ENCODE data around the gene MFAP1.
"Not testable (repeated sequence)": the region's sequence is repeated elsewhere in the genome, so short reads cannot be mapped to it uniquely, and the experiment has no call there.

The MFAP1 gene, protein sequence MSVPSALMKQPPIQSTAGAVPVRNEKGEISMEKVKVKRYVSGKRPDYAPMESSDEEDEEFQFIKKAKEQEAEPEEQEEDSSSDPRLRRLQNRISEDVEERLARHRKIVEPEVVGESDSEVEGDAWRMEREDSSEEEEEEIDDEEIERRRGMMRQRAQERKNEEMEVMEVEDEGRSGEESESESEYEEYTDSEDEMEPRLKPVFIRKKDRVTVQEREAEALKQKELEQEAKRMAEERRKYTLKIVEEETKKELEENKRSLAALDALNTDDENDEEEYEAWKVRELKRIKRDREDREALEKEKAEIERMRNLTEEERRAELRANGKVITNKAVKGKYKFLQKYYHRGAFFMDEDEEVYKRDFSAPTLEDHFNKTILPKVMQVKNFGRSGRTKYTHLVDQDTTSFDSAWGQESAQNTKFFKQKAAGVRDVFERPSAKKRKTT

DNA sequence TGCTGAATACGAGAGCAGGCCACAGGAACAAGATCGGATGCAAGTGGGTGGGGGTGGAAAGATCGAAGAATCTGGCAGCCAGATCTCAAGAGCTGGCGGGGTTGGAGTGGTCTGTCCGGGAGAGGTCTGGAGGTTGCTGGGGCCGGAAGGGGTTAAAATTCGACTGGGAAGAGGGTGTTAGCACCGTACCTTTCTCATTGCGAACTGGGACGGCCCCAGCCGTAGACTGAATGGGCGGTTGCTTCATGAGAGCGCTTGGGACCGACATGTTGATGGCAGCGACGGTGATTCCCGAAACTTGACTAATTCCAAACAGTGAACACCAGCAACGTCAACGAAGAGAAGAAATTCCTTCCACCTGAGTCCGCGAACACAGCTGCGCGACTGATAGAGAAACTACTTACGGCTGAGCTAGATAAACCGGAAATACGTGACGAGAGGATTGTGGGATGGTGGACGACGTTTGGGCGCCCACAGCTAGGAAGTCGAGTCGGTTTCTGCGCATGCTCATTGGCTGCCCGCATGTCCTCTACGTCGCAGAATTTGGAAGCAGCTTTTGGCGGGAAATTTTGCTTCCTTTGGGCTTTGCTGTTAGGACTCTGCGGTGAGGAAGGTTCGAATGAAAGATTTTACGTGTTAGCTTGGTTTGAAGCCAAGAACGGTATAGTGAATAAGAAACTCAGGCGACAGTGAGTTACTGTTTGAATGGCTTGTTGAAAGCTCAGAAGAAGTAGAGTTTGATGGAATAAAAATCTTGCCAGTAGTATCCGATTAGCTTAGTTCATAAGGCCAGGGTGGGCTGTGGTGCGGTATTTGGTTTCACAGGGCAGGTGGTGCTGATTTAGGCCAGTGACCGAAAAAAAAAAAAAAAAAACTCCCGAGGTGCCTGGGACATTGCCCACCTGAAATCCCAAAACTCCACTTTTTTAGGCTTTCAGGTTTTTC is at the start of gene MFAP1:
TSS of gene MFAP1 (minus strand) at position 389 of the 945 bp plus-strand sequence. CDS start at position 268, 121 bp downstream.
- H3K4me3 ChIP-seq (ENCODE audit: low read depth, low read length) = peak within 1 kb of the TSS; percentile 97
- DNase-seq (ENCODE audit: low read depth) = peak; percentile 87

DNA sequence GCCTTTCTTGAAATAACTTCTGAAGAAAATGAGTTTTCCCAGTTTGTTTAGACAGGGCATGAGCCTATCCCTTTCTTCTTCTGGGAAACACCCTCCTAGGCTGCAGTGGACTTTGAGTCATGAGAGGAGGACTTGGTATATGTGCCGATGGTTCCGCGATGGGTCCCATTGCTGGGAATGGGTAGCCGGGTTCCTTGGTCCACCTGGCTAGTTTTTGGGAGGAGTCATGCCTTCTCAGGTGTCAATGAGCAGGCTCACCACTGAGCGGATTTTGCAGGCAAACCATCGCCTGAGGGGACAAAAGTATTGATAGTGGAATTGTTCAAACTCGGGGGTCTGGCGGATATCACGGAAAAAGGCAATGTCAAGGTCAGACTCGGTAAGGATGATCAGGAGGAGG is 49.2 kb upstream of the MFAP1 start:
- H3K4me3 ChIP-seq (ENCODE audit: low read depth, low read length) = no peak overlapping the region
- no peak for DNase-seq (ENCODE audit: low read depth)

DNA sequence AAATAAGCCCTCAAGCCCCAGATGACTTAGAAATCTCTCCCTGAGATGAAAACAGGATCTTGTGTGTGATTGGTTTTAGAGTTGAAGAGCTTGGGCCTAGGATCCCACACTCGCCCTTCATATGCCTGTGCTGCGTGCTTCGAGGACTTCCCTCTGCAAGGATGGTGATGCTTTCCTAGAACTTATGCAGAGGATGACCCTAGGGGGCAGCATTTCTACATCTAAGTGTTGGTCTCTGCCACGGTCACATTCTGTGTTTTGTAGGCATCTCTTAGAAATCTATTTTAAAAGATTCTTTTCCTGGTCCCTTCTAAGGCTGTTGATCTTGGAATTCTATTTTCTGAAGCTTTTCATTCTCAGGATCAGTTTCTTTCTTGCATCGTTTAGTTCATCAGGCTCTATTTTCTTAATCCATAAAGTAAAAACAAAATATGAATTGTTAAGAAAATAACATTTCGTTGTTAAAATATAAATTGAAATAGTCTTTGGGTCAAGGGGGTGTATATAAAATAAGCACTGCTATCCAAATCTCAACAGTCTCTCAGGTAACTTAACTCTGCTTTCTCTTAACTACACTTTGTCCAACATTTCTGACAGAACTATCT is 48.0 kb upstream of the MFAP1 start:
- peak; percentile 43 for DNase-seq (ENCODE audit: low read depth)
- no peak overlapping the region for H3K4me3 ChIP-seq (ENCODE audit: low read depth, low read length)

DNA sequence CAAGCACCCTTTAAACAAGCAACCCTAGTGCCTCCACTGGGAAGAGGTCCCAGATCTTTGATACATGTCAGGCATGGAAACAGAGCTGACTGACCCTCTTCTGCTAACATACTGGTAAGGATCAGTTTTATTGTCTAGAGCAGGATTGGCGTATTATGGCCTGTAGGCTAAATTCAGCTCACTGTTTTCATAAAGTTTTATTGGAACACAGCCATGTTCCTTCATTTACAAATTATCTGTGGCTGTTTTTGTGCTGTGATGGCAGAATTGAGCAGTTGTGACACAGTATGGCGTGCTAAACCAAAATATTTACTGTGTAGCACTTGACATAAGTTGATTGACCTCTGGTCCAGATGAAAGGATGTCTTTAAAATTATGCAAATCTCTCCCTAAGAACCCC is 47.3 kb upstream of the MFAP1 start:
- H3K4me3 ChIP-seq (ENCODE audit: low read depth, low read length) = no peak overlapping the region
- no peak for DNase-seq (ENCODE audit: low read depth)

DNA sequence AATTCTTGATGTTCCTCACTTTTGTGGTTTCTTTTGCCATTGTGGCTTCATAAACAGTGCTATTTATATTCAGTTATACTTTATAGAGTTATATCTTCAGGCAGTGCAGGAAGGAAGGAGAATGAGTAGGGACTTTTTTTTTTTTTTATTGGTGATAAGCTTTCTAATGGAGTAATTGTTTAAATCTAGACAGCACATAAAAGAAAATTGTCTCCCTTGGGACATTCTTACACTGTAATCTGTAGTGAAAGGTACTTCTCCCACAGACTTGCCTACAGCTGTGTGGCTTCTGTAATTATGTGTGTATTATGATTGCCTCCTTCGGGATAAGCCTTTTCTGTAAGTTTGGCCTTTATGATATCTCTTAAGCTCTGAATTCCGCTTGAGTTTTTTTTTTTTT is 43.9 kb upstream of the MFAP1 start:
- H3K4me3 ChIP-seq (ENCODE audit: low read depth, low read length) = no peak overlapping the region
- DNase-seq (ENCODE audit: low read depth) = no peak

DNA sequence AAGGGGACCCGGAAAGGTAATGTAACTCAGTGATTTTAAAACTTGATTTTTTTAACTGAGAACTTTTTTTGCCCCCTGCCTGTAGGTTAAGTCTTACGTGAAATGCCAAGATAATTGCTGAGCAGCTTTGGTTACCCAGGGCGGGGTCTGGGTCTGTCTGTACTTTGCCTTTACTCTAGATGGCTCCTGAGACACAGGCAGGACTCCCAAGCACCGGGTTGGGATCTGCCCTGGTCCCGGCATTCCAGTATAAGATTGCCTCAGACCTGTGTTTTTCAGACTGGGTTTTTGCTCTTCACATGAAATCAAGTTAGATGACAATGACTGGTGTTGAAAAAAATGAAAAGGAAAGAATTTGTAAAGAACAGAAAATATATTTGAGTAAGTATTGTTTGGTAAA is 42.6 kb upstream of the MFAP1 start:
- H3K4me3 ChIP-seq (ENCODE audit: low read depth, low read length) = no peak overlapping the region
- no peak for DNase-seq (ENCODE audit: low read depth)

DNA sequence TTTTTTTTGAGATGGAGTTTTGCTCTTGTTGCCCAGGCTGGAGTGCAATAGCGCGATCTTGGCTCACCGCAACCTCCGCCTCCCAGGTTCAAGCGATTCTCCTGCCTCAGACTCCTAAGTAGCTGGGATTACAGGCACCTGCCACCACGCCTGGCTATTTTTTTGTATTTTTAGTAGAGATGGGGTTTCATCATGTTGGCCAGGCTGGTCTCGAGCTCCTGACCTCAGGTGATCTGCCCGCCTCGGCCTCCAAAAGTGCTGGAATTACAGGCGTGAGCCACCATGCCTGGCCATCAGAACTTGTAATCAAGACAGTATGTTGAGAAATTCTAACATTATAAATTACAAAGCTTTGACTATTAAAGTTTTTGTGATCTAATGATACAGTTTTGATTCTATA is 42.1 kb upstream of the MFAP1 start:
- not testable (repeated sequence) for DNase-seq (ENCODE audit: low read depth); H3K4me3 ChIP-seq (ENCODE audit: low read depth, low read length)

DNA sequence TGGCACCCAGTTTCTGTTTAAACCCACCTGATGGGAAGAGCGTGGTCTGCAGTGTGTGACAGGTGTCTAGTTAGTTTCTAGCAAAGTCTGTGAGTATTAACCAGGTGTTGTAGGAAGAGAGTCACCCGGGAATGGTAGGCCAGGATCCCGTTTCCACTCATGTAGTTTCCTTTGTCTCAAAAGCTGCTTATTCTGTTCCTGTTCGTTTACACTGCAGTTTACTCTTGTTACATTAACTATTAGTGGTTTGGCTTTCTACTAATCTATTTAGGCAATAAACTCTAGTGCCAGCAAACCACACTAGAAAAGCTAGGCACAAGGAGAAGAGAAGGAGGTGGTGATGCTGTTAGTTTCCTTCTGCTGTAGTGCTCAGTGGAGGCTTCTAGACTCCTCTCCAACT is 35.1 kb upstream of the MFAP1 start:
- no peak overlapping the region for H3K4me3 ChIP-seq (ENCODE audit: low read depth, low read length)
- DNase-seq (ENCODE audit: low read depth) = no peak

DNA sequence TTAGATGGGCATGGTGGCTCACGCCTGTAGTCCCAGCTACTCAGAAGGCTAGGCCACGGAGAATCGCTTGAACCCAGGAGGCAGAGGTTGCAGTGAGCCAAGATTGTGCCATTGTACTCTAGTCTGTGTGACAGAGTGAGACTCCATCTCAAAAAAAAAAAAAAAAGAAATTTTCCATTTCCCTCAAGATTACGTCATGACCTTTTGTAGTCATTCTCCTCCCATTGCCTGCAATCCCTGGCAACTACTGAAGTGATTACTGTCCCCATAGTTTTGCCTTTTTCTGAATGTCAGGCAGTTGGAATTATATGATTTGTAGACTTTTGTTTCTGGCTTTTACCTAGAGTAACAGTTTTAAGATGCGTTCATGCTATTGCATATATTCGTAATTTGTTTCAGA is 30.3 kb upstream of the MFAP1 start:
- H3K4me3 ChIP-seq (ENCODE audit: low read depth, low read length) = no peak overlapping the region
- peak; percentile 9 for DNase-seq (ENCODE audit: low read depth)

DNA sequence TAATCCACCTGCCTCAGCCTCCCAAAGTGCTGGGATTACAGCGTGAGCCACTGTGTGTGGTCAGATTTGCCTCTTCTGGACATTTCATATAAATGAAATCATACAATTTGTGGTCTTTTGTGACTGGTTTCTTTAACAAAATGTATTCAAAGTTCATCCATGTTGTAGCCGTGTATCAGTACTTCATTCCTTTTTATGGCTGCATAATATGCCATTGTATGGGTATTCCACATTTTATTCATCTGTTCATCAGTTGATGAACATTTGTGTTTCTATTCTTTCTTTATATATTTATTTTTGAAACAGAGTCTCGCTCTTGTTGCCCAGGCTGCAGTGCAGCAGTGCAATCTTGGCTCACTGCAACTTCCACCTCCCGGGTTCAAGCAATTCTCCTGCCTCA is 28.1 kb upstream of the MFAP1 start:
- no peak for DNase-seq (ENCODE audit: low read depth)
- no peak overlapping the region for H3K4me3 ChIP-seq (ENCODE audit: low read depth, low read length)

DNA sequence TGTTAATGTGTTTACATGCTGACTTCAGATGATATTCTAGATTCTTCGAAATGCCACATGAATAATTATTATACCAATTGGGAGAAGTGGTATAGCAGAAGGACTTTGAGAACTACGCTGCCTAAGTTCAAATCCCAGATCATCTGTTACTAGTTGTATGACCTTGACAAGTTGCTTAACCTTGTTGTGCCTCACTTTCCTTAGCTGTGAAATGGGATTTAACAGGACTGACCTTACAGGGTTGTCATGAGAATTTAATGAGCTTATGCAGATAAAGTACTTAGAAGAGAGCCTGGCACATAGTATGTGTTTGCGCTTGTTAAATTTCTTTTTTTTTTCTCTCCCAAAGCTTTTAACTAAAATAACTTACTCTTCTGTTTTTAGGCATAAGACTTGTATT is 26.8 kb upstream of the MFAP1 start:
- no peak for DNase-seq (ENCODE audit: low read depth)
- no peak overlapping the region for H3K4me3 ChIP-seq (ENCODE audit: low read depth, low read length)

DNA sequence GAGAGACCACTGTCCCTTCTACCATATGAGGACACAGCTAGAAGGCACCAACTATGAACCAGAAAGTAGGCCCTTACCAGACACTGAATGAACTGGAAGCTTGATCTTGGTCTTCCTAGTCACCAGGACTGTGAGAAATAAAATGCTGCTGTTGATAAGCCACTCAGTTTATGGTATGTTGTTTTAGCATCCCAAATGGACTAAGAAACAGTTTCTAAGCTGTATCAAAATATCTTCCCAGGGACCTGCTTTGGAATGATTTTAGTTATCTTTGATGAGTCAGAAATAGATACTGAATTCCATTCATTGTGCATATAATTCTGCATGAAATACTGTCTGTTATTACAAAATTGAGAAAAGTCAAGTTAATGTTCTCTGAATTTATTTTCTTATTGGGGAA is 20.9 kb upstream of the MFAP1 start:
- no peak for DNase-seq (ENCODE audit: low read depth)
- H3K4me3 ChIP-seq (ENCODE audit: low read depth, low read length) = no peak overlapping the region

DNA sequence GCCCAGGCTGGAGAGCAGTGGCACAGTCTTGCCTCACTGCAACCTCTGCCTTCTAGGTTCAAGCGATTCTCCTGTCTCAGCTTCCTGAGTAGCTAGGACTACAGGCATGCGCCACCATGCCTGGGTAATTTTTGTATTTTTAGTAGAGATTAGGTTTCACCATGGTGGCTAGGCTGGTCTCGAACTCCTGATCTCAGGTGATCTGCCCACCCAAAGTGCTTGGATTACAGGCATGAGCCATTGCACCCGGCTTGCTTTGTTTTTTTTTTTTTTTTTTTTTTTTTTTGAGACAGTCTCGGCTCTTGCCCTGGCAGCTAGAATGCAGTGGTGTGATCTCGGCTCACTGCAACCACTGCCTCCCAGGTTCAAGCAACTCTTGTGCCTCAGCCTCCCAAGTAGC is 8.0 kb upstream of the MFAP1 start:
- not testable (repeated sequence) for H3K4me3 ChIP-seq (ENCODE audit: low read depth, low read length); DNase-seq (ENCODE audit: low read depth)

DNA sequence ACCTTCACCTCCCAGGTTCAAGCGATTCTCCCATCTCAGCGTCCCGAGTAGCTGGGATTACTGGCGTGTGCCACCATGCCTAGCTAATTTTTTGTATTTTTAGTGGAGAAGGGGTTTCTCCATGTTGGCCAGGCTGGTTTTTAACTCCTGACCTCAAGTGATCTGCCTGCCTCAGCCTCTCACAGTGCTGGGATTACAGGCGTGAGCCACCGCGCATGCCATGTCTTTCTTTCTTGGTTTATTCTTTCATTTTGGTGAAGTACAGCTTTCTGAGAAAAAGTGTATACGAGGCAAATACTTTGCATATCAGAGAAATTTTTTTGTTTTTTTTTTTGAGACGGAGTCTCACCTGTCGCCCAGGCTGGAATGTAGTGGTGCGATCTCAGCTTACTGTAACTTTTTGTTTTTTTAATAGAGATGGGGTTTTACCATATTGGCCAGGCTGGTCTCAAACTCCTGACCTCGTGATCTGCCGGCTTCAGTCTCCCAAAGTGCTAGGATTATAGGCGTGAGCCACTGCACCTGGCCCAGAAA is 7.1 kb upstream of the MFAP1 start:
- DNase-seq (ENCODE audit: low read depth); H3K4me3 ChIP-seq (ENCODE audit: low read depth, low read length): not testable (repeated sequence)

DNA sequence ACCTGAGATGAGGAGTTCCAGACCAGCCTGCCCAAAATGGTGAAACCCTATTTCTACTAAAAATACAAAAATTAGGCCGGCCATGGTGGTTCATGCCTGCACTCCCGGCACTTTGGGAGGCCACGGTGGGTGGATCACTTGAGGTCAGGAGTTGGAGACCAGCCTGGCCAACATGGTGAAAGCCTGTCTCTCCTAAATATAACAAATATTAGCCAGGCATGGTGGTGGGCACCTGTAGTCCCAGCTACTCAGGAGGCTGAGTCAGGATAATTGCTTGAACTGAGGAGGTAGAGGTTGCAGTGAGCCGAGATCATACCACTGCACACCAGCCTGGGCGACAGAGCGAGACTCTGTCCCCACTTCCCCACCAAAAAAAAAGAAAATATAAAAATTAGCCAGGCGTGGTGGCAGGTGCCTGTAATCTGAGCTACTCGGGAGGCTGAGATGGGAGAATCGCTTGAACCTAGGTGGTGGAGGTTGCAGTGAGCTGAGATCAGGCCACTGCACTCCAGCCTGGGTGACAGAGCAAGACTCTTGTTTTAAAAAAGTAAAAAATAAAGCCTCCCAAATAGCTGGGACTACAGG is 6.3 kb upstream of the MFAP1 start:
- not testable (repeated sequence) for DNase-seq (ENCODE audit: low read depth); H3K4me3 ChIP-seq (ENCODE audit: low read depth, low read length)

DNA sequence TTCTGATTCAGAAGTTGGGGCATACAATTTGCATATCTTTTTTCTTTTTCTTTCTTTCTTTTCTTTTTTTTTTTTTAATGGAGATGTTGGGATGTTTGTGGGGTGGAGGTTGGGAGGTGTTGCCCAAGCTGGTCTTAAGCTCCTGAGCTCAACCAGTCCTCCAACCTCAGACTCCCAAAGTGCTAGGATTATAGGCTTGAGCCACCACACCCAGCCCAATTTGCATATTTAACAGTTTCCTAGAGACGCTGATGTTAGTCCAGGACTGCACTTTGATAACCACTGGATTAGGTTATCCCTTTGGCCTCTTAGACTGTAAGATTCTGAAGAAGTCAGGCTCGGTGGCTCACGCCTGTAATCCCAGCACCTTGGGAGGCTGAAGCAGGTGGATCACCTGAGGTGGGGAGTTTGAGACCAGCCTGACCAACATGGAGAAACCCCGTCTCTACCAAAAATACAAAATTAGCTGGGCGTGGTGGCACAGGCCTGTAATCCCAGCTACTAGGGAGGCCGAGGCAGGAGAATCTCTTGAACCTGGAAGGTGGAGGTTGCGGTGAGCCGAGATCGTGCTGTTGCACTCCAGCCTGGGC is 5.6 kb upstream of the MFAP1 start:
- not testable (repeated sequence) for H3K4me3 ChIP-seq (ENCODE audit: low read depth, low read length); DNase-seq (ENCODE audit: low read depth)

DNA sequence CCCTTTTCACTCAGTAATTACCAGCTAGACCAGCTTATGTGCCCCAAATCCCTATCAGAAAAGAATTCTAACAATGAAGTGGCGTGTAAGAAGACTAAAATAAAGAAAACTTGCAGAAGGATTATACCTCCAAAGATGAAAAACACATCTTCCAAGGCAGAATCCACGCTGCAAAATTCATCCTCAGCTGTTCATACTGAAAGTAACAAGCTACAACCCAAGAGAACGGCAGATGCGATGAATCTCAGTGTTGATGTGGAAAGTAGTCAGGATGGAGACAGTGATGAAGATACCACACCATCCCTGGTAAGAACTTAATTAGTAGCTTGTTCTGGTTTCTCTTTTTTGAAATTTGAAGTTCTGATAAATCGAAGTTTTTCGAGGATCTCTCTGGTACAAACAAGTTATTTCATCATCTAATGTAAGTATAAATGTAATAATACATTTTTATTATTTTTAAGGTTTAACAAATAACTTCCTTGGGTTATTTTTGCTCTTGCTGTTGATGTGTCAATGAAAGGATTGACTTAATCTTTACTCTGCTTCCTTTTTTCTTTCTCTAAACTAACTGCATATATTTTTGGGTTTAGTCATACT is 3.7 kb upstream of the MFAP1 start:
- DNase-seq (ENCODE audit: low read depth) = no peak
- H3K4me3 ChIP-seq (ENCODE audit: low read depth, low read length) = peak overlapping the region; percentile 49

DNA sequence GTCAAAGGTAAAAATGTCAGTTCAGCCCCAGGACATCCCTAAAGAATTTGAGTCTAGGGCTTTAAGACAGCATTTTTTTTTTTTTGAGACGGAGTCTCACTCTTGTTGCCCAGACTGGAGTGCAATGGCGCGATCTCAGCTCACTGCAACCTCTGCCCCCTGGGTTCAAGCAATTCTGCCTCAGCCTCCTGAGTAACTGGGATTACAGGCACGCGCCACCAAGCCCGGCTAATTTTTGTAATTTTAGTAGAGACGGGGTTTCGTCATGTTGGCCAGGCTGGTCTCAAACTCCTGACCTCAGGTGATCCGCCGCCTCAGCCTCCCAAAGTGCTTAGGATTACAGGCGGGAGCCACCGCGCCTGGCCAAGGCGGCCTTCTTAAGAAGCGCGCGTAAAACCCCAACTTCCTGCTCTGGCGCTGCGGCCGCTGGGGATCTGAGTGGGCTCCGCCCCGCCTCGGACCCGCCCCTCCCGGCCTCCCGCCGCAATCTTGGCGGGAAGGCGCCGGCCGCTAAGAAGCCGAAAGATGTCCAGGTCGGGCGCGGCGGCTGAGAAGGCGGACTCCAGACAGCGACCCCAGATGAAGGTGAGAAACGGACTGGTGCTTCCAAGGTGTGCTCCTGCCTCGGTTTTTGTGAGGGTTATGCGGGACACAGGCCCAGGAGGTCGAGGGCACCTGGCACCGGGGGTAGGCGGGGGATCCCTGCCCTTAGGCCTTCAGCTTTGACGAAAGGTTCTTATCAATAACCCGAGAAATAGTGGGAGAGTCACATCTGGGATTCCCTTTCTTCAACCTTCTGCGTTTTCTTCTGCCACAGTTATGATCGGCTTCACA is 2.2 kb upstream of the MFAP1 start, which contains the start of gene WDR76:
TSS of gene WDR76 (plus strand) at position 495 of the 834 bp plus-strand sequence. CDS start at position 526, 31 bp downstream.
- peak within 1 kb of the TSS; percentile 49 for H3K4me3 ChIP-seq (ENCODE audit: low read depth, low read length)
- DNase-seq (ENCODE audit: low read depth) = peak; percentile 37

Measured in skeletal muscle cell (primary cell).